Amniotic stem cell (primary cell): Measurements from ENCODE around the gene TSPAN4.

Experiments used
- DNase-seq: peaks from one replicate; lab custom pipeline; 2025; lab: John Stamatoyannopoulos, UW

TSPAN4 gene

GRCh38 chr11:865462-866430 is 23.1 kb downstream of the TSPAN4 start:
- DNase-seq = no peak

- DNase-seq = no peak
Measured at GRCh38 chr11:866481-866880, 23.8 kb downstream of the TSPAN4 start.

GRCh38 chr11:867856-868358 is 25.3 kb downstream of the TSPAN4 start:
- DNase-seq = no peak

- DNase-seq = no peak
Measured at GRCh38 chr11:868394-868793, 25.7 kb downstream of the TSPAN4 start.

- DNase-seq = no peak
Measured at GRCh38 chr11:868802-869201, 26.1 kb downstream of the TSPAN4 start.

- no peak for DNase-seq
Measured at GRCh38 chr11:869399-870126, 26.9 kb downstream of the TSPAN4 start.

GRCh38 chr11:870127-870413 is 27.4 kb downstream of the TSPAN4 start:
- DNase-seq = no peak

- DNase-seq = no peak
Measured at GRCh38 chr11:870418-870817, 27.8 kb downstream of the TSPAN4 start.

- DNase-seq = no peak
Measured at GRCh38 chr11:871472-871871, 28.8 kb downstream of the TSPAN4 start.

- no peak for DNase-seq
Measured at GRCh38 chr11:872799-873198, 30.1 kb downstream of the TSPAN4 start.

- DNase-seq = no peak
Measured at GRCh38 chr11:873706-874105, 31.1 kb downstream of the TSPAN4 start.

GRCh38 chr11:875203-875602 is 32.6 kb downstream of the TSPAN4 start:
- no peak for DNase-seq

- no peak for DNase-seq
Measured at GRCh38 chr11:875769-876301, 33.2 kb downstream of the TSPAN4 start.

GRCh38 chr11:876545-876944 is 33.9 kb downstream of the TSPAN4 start:
- no peak for DNase-seq

GRCh38 chr11:877565-877964 is 34.9 kb downstream of the TSPAN4 start:
- DNase-seq = no peak

GRCh38 chr11:880447-880846 is 37.8 kb downstream of the TSPAN4 start:
- DNase-seq = no peak

GRCh38 chr11:882596-882995 is 39.9 kb downstream of the TSPAN4 start:
- DNase-seq = no peak

- DNase-seq = no peak
Measured at GRCh38 chr11:883527-883926, 40.9 kb downstream of the TSPAN4 start.

- DNase-seq = no peak
Measured at GRCh38 chr11:884578-885070, 42.0 kb downstream of the TSPAN4 start.

- DNase-seq = no peak
Measured at GRCh38 chr11:886568-886967, 43.9 kb downstream of the TSPAN4 start.

GRCh38 chr11:887589-887988 is 44.9 kb downstream of the TSPAN4 start:
- DNase-seq = no peak

- DNase-seq = no peak
Measured at GRCh38 chr11:888310-889212, 45.9 kb downstream of the TSPAN4 start.
